Measurements from ENCODE around the gene CHCHD4.

DNA sequence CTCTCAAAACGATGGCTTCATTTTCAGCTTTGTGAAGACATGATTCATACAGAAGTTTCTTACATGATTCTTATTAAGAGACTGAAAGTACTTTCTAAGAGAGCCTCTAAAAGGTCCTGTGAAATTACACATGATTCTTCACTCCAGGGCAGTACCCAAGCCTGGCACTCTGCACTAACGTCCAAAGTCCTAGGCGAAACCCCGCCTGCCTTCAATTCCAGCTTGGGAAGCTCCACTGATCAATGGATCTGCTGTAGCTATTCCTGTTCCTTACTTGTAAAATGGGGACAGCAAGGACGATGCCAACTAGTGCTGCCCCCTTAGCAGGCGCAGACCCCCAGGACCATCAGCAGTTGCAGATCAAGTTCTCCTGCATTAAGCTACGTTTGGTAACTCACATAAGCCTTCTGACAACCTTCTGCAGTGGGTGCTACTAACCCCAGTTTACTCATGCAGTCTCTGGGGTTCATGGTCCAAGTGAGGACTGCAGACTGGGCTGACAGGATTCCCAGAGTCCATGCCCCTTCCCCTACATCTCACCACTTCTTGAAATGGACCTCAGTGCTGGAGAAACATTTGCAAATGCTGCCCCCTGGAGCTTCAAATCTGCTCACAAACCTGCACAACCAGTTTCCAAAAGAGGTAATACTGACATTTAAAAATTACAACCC, 10.6 kb downstream of the CHCHD4 start:
- TF ChIP-seq, protein P1, sequence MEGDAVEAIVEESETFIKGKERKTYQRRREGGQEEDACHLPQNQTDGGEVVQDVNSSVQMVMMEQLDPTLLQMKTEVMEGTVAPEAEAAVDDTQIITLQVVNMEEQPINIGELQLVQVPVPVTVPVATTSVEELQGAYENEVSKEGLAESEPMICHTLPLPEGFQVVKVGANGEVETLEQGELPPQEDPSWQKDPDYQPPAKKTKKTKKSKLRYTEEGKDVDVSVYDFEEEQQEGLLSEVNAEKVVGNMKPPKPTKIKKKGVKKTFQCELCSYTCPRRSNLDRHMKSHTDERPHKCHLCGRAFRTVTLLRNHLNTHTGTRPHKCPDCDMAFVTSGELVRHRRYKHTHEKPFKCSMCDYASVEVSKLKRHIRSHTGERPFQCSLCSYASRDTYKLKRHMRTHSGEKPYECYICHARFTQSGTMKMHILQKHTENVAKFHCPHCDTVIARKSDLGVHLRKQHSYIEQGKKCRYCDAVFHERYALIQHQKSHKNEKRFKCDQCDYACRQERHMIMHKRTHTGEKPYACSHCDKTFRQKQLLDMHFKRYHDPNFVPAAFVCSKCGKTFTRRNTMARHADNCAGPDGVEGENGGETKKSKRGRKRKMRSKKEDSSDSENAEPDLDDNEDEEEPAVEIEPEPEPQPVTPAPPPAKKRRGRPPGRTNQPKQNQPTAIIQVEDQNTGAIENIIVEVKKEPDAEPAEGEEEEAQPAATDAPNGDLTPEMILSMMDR (IDR thresholded peaks at IDR 0.05), result peak; percentile 58
- TF ChIP-seq EZH2 (IDR thresholded peaks at IDR 0.05), result no peak
